Measurements from ENCODE around the gene EYS. TPM values are rescaled to one million over a fixed set of nuclear protein-coding genes. Genes with fewer than 3 reads are reported as not detected.

EYS gene
- total RNA-seq, 4 donors from 2014 or later, result 0.15 TPM; not detected in 3

DNA sequence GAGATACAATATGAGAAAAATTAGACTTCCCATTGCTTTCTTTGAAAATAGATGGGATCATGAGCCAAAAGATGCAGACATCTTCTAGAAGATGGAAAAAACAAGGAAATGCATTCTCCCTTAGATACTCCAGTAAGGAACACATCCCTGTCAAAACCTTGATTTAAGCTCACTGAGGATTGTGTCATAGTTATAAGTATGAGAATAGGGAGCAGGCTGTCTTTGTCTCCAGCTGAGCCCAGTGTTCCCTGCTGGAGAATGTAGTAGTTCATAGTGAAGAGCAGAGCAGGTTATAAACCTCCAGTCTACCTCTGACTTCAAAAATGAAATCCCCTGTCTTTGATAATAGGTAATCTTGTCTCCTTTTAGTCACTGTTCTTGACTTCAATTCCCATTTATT, 1481.5 kb downstream of the EYS start:
- ATAC-seq, result no peak
- no peaks in the 10 kb centered on the region for H3K27me3 ChIP-seq
- TF ChIP-seq POLR2A (IDR thresholded peaks at IDR 0.05) (no peak), EP300 (IDR thresholded peaks at IDR 0.05) (no peak), POLR2AphosphoS5 (IDR thresholded peaks at IDR 0.05) (no peak)
- TF ChIP-seq, protein P1, sequence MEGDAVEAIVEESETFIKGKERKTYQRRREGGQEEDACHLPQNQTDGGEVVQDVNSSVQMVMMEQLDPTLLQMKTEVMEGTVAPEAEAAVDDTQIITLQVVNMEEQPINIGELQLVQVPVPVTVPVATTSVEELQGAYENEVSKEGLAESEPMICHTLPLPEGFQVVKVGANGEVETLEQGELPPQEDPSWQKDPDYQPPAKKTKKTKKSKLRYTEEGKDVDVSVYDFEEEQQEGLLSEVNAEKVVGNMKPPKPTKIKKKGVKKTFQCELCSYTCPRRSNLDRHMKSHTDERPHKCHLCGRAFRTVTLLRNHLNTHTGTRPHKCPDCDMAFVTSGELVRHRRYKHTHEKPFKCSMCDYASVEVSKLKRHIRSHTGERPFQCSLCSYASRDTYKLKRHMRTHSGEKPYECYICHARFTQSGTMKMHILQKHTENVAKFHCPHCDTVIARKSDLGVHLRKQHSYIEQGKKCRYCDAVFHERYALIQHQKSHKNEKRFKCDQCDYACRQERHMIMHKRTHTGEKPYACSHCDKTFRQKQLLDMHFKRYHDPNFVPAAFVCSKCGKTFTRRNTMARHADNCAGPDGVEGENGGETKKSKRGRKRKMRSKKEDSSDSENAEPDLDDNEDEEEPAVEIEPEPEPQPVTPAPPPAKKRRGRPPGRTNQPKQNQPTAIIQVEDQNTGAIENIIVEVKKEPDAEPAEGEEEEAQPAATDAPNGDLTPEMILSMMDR (IDR thresholded peaks at IDR 0.05), result no peak
- no peak overlapping the region for H3K4me3 ChIP-seq
- no peaks in the 10 kb centered on the region for H3K9me3 ChIP-seq
- H3K4me1 ChIP-seq, result no peaks in the 10 kb centered on the region
- no peaks in the 10 kb centered on the region for H3K36me3 ChIP-seq
- H3K27ac ChIP-seq, result no peak overlapping the region

DNA sequence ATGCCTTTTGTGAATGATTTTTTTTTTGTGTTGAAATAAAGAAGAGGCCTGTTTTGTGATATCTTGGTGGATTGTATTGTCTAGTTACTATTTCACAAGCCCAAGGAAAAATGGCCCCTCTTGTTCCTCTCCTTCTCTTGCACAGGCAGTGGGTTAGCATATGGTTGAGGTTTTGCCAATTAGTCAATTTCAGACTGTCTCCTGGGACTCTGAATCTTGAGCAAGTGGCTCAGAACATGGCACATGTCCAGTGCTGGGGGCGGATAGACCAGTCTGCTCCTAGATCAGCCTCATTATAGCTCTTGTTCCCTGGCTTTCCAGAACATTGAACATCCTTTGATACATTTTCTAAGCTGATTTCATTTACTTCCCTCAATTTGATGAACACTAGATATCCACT, 1482.2 kb downstream of the EYS start:
- H3K9me3 ChIP-seq, result no peaks in the 10 kb centered on the region
- no peak overlapping the region for H3K4me3 ChIP-seq
- no peaks in the 10 kb centered on the region for H3K27me3 ChIP-seq
- H3K36me3 ChIP-seq, result no peaks in the 10 kb centered on the region
- H3K4me1 ChIP-seq, result no peaks in the 10 kb centered on the region
- TF ChIP-seq EP300 (IDR thresholded peaks at IDR 0.05) (no peak), POLR2A (IDR thresholded peaks at IDR 0.05) (no peak), POLR2AphosphoS5 (IDR thresholded peaks at IDR 0.05) (no peak)
- TF ChIP-seq, protein P1 (IDR thresholded peaks at IDR 0.05), result no peak
- WGBS, 2 donors (ENCODE audit: low coverage in 1 of 2), result 36% methylated on average over 1 of the region's 1 CpG; no CpG with 5 or more reads in 1 of the 2 donors
- H3K27ac ChIP-seq, result no peak overlapping the region
- ATAC-seq, result no peak

DNA sequence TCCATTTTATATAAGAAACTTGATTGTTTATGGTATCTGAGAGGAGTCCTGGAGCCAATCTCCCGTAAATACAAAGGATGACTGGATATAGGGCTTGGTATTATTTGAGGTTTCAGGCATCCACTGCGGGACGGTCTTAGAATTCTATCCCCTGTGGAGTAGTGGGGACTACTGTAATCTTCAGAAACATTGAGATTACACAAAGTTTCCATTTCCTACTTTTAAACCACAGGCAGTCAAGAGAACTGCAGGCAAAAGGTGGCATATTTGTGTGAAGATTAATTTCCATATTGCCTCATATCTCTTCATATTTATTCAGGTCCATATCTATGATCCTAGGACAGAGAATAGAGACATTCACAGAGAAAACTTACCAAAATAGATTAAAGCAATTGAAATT, 1485.2 kb downstream of the EYS start:
- H3K36me3 ChIP-seq, result no peaks in the 10 kb centered on the region
- no peaks in the 10 kb centered on the region for H3K4me1 ChIP-seq
- no peak overlapping the region for H3K4me3 ChIP-seq
- WGBS, 2 donors (ENCODE audit: low coverage in 1 of 2), result 77% methylated on average over 3 of the region's 3 CpGs; no CpG with 5 or more reads in 1 of the 2 donors
- ATAC-seq, result no peak
- H3K9me3 ChIP-seq, result no peaks in the 10 kb centered on the region
- no peaks in the 10 kb centered on the region for H3K27me3 ChIP-seq
- H3K27ac ChIP-seq, result no peak overlapping the region
- TF ChIP-seq, protein P1 (IDR thresholded peaks at IDR 0.05), result no peak
- TF ChIP-seq POLR2AphosphoS5 (IDR thresholded peaks at IDR 0.05), result no peak
- no peak for TF ChIP-seq POLR2A (IDR thresholded peaks at IDR 0.05)
- TF ChIP-seq EP300 (IDR thresholded peaks at IDR 0.05), result no peak

DNA sequence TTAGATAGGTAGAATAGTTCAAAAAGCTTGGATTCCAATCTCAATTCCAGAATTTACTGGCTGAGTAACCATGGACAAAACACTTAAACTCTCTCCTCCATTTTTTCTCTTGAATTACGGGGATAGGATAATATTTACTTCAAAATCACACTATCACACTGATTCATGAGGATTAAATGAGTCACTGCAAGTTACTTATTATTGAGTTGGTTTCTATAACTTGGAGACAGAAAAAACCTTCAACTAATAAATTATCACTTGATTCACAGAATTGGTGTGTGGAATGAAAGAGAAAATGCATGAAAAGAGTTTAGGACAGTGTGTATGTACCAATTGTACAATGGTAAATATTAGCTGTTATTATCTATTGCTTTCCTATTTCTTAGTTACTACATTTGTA, 1486.2 kb downstream of the EYS start:
- no peaks in the 10 kb centered on the region for H3K4me1 ChIP-seq
- no peak overlapping the region for H3K4me3 ChIP-seq
- no peak overlapping the region for H3K27ac ChIP-seq
- H3K36me3 ChIP-seq, result no peaks in the 10 kb centered on the region
- TF ChIP-seq EP300 (IDR thresholded peaks at IDR 0.05) (no peak), POLR2AphosphoS5 (IDR thresholded peaks at IDR 0.05) (no peak), POLR2A (IDR thresholded peaks at IDR 0.05) (no peak)
- TF ChIP-seq, protein P1 (IDR thresholded peaks at IDR 0.05), result no peak
- no peak for ATAC-seq
- H3K9me3 ChIP-seq, result no peaks in the 10 kb centered on the region
- 22 to 50% methylated on average over 1 of the region's 1 CpG for WGBS, 2 donors (ENCODE audit: low coverage in 1 of 2)
- H3K27me3 ChIP-seq, result no peaks in the 10 kb centered on the region

DNA sequence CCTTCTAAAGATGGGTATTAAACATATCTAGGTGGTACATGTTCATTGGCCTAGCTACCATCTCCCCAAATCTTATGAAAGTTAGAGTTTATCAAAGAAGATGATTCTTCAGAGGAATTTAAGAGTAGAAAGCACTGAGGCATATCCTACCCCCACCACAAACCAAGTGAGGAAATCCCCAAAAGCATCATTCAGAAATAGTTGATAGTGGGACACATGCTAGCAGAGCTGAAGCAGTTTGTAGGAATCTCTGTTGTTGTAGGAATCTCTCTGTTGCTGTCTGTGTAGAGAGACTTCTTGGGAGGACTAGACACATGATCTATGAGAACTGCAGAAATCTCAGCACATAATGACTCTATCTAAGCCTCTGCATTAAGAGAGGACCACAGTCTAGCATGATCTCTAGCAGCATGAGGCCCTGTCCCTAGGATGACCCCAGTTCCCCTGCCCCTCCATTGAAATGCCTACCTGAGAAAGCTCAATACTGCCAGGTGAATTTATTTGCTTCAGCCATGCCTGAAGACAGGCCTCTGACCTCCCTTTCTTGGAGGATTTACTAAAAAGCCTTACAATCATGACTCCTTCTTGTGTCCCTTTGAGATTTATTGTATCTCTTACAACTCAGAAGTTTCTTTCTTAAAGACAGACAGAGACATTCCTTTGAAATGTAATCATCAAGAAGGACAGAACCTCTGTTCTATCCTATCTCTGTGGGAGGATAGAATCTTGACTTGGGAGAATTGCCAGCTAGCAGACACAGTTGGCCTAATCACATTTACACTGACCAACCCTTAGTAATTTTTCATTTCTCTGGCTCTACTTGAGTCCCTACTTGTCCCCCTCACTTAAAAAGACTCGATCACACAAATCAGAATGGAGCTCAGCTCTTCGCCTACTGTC, 1489.1 kb downstream of the EYS start:
- ATAC-seq, result no peak
- TF ChIP-seq, protein P1 (IDR thresholded peaks at IDR 0.05), result no peak
- TF ChIP-seq POLR2AphosphoS5 (IDR thresholded peaks at IDR 0.05), result no peak
- H3K36me3 ChIP-seq, result no peaks in the 10 kb centered on the region
- 54% methylated on average over 2 of the region's 2 CpGs for WGBS, 2 donors (ENCODE audit: low coverage in 1 of 2)
- H3K27me3 ChIP-seq, result no peaks in the 10 kb centered on the region
- H3K27ac ChIP-seq, result no peak overlapping the region
- no peaks in the 10 kb centered on the region for H3K4me1 ChIP-seq
- no peak overlapping the region for H3K4me3 ChIP-seq
- H3K9me3 ChIP-seq, result no peaks in the 10 kb centered on the region

Data from gastroesophageal sphincter (tissue), 4 donors.